ENCODE results near the gene COL6A1. TPM values are rescaled to one million over a fixed set of nuclear protein-coding genes. Genes with fewer than 3 reads are reported as not detected.

COL6A1 gene
- total RNA-seq, 1 donor from 2014 or later, result 12.9 TPM

DNA sequence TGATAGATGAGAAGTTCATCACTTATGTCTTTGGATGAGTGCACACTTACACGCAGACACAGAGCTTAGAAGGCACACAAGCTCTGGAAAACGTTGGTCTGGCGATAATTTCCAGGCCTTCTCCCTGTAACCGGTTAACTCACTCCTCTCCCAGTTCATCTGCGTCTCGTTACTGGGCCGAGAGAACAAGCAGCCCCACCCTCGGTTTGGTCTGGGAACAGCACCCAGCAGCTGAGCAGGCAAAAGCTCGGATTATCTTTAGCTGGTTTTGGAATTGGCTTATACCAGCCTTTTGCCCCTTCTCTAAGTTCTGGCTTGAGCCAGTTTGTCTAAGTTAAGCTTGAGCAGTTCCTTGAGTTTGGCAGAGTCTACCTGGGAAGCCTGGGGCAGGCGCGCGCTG is 27.3 kb upstream of the COL6A1 start:
- no peak overlapping the region for H3K4me3 ChIP-seq (ENCODE audit: low read depth, low read length)
- FAIRE-seq, result no peak
- DNase-seq (ENCODE audit: low read depth), result no peak
- no peaks in the 10 kb centered on the region for H3K27me3 ChIP-seq (ENCODE audit: control insufficient read depth, insufficient read depth, low read length)
- TF ChIP-seq, protein P1, sequence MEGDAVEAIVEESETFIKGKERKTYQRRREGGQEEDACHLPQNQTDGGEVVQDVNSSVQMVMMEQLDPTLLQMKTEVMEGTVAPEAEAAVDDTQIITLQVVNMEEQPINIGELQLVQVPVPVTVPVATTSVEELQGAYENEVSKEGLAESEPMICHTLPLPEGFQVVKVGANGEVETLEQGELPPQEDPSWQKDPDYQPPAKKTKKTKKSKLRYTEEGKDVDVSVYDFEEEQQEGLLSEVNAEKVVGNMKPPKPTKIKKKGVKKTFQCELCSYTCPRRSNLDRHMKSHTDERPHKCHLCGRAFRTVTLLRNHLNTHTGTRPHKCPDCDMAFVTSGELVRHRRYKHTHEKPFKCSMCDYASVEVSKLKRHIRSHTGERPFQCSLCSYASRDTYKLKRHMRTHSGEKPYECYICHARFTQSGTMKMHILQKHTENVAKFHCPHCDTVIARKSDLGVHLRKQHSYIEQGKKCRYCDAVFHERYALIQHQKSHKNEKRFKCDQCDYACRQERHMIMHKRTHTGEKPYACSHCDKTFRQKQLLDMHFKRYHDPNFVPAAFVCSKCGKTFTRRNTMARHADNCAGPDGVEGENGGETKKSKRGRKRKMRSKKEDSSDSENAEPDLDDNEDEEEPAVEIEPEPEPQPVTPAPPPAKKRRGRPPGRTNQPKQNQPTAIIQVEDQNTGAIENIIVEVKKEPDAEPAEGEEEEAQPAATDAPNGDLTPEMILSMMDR (IDR thresholded peaks at IDR 0.05; ENCODE audit: insufficient read depth, low read length, severe bottlenecking), result no peak
- no peaks in the 10 kb centered on the region for H3K36me3 ChIP-seq (ENCODE audit: control insufficient read depth, insufficient read depth, low read length)

DNA sequence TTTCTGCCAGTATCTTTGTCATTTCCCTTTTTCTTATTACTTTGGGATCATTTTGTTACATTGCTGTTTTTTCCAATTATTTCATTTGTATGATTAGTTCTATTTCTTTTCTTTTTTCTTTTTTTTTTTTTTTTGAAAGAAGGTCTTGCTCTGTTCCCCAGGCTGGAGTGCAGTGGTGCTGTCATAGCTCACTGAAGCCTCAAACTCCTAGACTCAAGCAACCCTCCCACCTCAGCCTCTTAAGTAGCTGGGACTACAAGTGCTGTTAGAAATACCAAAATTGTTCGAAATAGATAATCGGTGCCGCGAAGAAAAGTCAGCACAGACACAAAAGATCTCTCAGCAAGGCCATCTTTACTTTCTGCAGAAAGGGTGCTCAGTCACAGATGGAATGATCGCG is 26.6 kb upstream of the COL6A1 start:
- FAIRE-seq, result no peak
- no peaks in the 10 kb centered on the region for H3K27me3 ChIP-seq (ENCODE audit: control insufficient read depth, insufficient read depth, low read length)
- no peak for DNase-seq (ENCODE audit: low read depth)

DNA sequence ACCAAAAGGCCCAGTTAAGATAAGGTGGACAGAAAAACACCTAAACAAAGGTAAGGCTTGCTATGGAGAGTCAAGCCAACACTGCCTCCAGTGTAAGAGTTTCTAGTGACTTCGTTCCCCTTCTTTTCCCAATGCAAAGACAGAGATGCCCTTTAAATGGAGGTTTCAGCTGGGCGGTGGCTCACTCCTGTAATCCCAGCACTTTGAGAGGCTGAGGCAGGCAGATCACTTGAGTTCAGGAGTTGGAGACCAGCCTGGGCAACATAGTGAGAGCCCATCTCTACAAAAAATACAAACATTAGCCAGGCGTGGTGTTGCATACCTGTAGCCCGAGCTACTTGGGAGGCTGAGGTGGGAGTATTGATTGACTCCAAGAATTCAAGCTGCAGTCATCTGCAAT is 24.0 kb upstream of the COL6A1 start:
- Histone ChIP-seq H3K36me3 (ENCODE audit: control insufficient read depth, insufficient read depth, low read length) (no peaks in the 10 kb centered on the region), H3K27me3 (ENCODE audit: control insufficient read depth, insufficient read depth, low read length) (no peaks in the 10 kb centered on the region), H3K4me3 (ENCODE audit: low read depth, low read length) (no peak overlapping the region)
- no peak for DNase-seq (ENCODE audit: low read depth)
- TF ChIP-seq, protein P1 (IDR thresholded peaks at IDR 0.05; ENCODE audit: insufficient read depth, low read length, severe bottlenecking), result no peak
- FAIRE-seq, result no peak

More for the DNA sequence above, 26.6 kb upstream of the COL6A1 start:
- no peaks in the 10 kb centered on the region for H3K36me3 ChIP-seq (ENCODE audit: control insufficient read depth, insufficient read depth, low read length)
- TF ChIP-seq, protein P1 (IDR thresholded peaks at IDR 0.05; ENCODE audit: insufficient read depth, low read length, severe bottlenecking), result no peak
- H3K4me3 ChIP-seq (ENCODE audit: low read depth, low read length), result no peak overlapping the region

DNA sequence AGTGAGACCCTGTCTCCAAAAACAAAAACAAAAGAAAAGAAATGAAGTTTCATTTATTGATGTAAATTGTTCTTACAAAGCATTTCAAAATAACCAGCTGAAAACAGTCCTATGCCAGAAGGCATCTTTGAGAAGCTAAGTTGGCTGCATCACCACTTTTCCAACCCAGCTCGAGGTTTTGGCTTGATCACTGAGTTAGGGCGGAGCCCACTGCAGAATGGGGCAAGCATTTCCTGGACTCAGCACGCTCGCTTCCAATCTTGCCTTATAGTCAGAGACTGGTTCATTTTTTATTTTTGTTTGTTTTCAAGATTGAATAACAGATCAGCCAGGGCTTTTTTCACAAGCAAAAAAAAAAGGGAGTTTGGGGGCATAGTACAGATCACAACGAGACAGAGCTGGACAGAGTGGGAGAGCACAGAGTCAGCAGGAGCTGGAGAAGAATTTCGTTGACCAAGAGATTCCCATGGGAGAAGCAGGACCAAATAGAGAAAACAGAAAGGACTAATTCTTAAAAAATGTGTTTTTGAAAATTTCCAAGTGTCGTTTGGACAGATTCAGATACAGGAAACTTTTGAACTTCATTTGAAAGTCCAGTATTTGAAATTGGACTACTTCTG is 23.5 kb upstream of the COL6A1 start:
- TF ChIP-seq, protein P1 (IDR thresholded peaks at IDR 0.05; ENCODE audit: insufficient read depth, low read length, severe bottlenecking), result no peak
- H3K4me3 ChIP-seq (ENCODE audit: low read depth, low read length), result no peak overlapping the region
- FAIRE-seq (no peak), DNase-seq (ENCODE audit: low read depth) (no peak)
- H3K36me3 ChIP-seq (ENCODE audit: control insufficient read depth, insufficient read depth, low read length), result no peaks in the 10 kb centered on the region
- no peaks in the 10 kb centered on the region for H3K27me3 ChIP-seq (ENCODE audit: control insufficient read depth, insufficient read depth, low read length)

DNA sequence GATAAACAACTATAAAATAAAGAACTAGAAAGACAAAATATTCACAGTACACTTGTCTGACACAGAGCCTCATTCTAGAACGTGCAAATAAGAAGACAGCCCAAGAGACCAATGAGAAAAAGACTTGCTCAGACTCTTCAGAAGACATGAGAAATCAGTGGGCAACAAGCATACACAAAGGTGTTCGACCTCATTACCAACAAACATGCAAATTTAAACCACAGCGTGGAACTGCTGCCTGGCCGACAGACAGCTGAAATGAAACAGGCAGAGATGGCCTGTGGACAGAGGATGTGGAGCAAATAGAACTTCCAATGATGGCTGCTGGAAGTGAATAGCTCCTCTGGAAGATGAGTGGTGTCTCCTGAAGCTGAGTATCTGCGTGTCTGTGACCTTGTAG is 22.4 kb upstream of the COL6A1 start:
- DNase-seq (ENCODE audit: low read depth) (no peak), FAIRE-seq (no peak)
- TF ChIP-seq, protein P1 (IDR thresholded peaks at IDR 0.05; ENCODE audit: insufficient read depth, low read length, severe bottlenecking), result no peak

More for the DNA sequence above, 22.4 kb upstream of the COL6A1 start:
- Histone ChIP-seq H3K4me3 (ENCODE audit: low read depth, low read length) (no peak overlapping the region), H3K36me3 (ENCODE audit: control insufficient read depth, insufficient read depth, low read length) (no peaks in the 10 kb centered on the region), H3K27me3 (ENCODE audit: control insufficient read depth, insufficient read depth, low read length) (no peaks in the 10 kb centered on the region)

Measured in bronchial epithelial cell (primary cell).